Stromal cell of bone marrow (primary cell): ENCODE results near the gene FSTL5.
"Not testable (repeated sequence)": the region's sequence is repeated elsewhere in the genome, so short reads cannot be mapped to it uniquely, and the experiment has no call there.

Experiments
- DNase-seq: peaks from one replicate; pipeline ENCODE4 v3.0.0-alpha.2; 2012; ENCODE audit warnings: low read depth

FSTL5 gene

GRCh38 chr4:161841759-161842158 is 322.0 kb downstream of the FSTL5 start:
- no peak for DNase-seq

DNA sequence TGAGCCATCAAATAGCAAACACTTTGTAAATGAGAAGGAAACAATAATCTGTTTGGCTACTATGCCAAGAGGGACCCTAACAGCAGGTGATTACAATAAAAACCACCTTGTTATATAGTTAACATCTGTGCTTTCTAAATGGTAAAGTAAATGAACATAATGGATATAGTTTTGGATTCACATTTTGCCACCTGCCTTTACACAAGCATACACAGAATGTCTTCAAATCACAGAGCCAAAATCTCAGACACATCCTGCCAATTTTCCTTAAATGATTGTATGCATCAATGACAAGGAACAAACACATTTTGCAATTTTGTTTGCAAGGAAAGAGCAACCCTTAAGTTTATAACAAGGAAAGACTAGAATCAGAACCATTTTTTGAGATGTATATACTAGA is 334.2 kb downstream of the FSTL5 start:
- DNase-seq = no peak

DNA sequence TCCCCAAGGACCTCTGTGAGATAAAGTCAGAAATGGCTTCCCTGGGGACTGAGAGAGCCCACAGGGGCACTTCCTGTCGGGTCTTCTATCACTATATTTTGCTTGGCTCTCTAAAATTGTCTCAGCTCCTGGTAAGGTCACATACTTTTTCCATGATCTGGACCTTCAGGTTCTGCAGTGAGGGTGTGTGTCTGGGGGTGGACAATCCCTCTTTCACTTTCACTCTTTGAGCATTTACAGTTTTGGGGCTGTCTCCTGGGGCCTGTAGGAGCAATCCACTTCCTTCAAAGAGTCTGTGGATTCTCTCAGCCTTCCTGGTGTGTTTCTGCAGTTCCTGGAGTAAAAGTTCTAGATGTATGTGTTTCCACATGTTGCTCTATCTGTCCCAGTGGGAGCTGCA is 335.7 kb downstream of the FSTL5 start:
- DNase-seq = no peak

- DNase-seq = no peak
Measured at GRCh38 chr4:161827013-161827412, 336.8 kb downstream of the FSTL5 start.

GRCh38 chr4:161823450-161823849 is 340.4 kb downstream of the FSTL5 start:
- DNase-seq = no peak

DNA sequence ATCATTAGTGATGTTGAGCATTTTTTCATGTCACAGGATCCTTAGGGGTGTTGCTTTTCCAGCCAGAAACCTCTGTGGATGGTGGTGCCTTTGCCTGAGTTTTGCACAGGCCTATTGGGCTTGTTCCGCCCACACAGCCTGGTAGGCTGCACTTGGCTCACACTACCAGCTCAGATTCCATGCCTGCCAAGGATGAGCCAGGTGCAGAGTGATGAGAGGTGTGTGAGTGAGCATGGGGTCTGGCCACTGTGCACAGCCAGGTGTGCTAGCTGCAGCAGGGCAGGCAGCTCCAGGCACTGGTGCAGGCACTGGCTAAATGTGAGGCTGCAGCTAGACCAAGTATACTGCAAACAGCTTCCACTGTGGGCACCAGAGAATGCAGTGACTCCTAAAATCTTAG is 341.6 kb downstream of the FSTL5 start:
- DNase-seq = no peak

GRCh38 chr4:161817914-161818313 is 345.9 kb downstream of the FSTL5 start:
- DNase-seq = no peak

DNA sequence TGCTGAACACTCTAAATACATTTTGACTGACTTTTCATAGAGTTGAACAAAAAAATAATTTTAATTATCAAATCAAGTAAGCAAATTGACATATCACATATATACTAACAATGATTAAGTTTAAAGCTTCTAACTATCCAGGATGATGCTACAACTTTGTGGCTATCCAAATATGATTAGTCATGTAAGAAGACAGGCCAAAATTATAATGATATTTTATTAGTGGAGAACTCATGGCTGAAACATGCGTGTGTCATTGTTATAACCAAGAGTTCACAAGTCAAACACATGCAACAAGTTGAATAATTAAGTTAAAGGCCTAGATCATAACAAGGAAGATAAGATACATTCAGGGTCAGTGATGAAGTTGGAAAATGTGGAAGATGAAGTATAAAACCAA is 346.8 kb downstream of the FSTL5 start:
- DNase-seq = no peak

DNA sequence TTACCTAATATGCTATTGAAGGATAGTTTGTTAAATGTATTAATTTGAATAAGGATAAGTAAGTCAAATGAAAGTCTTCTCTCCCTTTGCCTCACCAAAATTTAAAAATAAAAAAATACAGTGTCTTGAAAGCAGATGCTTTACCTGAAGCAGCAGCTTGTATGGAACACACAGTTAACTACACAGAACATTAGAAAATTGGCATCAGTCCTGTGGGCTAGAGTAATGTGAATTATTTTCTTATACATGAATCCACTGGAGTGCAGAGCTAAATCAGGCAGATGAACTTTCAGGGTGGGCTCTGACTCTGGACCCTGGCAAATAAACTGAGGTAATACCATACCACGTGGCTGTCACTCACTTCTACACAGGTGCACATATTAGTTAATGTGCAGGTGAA is 348.0 kb downstream of the FSTL5 start:
- DNase-seq = no peak

- DNase-seq = no peak
Measured at GRCh38 chr4:161813889-161814288, 349.9 kb downstream of the FSTL5 start.

- DNase-seq = no peak
Measured at GRCh38 chr4:161813389-161813788, 350.4 kb downstream of the FSTL5 start.

DNA sequence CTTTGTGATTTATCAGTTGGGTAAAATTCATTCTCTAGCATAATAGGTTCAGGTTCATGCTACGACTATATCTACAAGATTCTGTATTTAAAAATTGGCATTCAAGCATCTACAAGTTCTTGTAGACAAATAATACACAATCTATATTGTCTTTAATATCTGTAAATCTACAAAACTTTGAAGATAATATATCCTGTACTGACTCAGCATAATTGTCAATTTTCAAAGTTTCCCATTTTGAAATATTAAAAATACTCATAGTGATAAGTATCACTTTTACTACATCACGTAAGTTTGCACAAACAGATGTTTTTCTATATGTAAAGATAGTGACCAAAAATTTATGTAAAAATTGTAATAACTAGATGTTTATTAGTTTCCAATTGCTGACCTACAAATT is 360.6 kb downstream of the FSTL5 start:
- DNase-seq = no peak

DNA sequence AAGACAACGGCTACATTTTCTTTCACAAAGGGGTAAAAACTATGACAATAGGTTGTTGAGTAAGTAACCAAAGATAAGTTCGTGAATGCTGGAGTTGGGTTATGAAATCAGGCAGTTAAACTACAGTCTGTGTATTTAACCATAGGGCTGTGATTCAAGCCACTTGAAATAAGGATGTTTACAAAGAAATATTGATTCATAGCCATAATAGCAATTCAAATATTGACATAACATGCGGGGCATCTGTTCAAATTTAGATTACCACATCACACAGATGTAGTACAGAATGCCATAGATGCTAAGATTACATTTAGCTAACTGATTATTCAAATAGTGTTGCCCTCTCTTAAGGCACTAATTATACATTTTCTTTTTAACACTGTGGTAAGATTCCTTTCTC is 364.1 kb downstream of the FSTL5 start:
- DNase-seq = no peak

DNA sequence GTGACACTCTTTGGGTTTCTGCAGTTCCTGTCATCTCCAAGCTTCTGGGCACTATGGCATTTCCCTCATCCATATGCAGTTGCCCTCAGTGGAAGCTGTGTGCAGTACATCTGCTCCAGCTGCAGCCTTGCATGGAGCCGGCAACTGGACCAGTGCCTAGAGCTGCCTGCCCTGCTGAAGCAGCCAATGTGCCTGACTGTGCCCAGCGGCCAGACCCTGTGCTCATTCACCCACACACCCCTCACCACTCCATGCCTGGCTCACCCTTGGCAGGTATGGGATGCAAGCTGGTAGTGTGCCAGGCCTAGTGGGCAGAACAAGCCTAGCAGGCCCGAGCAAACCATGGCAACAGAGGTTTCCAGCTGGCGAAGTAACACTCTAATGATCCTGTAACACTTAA is 370.8 kb downstream of the FSTL5 start:
- DNase-seq = no peak

GRCh38 chr4:161791796-161792556 is 371.8 kb downstream of the FSTL5 start:
- no peak for DNase-seq

- DNase-seq = no peak
Measured at GRCh38 chr4:161767116-161767515, 396.7 kb downstream of the FSTL5 start.

GRCh38 chr4:161762796-161763195 is 401.0 kb downstream of the FSTL5 start:
- no peak for DNase-seq

- DNase-seq = no peak
Measured at GRCh38 chr4:161760008-161760407, 403.8 kb downstream of the FSTL5 start.

- DNase-seq = not testable (repeated sequence)
Measured at GRCh38 chr4:161758412-161758811, 405.4 kb downstream of the FSTL5 start.

DNA sequence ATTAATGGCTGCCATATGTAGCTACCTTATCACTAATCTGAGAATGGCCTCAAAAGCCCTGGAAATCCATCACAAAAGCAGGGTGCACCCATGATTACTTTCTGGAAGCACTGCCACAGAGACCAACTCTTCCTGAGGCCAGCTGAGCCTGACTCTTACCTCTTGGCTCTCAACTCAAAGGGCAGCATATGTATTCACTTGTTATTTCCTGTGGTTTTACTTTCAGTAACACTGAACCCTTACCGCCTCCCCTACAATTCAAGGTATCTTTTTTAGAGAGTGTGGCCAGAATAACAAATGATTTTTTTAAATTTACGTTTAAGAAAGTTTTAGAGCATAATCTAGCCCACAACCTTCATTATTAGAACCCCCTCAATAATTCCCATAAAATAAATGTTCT is 434.9 kb downstream of the FSTL5 start:
- DNase-seq = no peak

- DNase-seq = no peak
Measured at GRCh38 chr4:161721947-161722346, 441.9 kb downstream of the FSTL5 start.

DNA sequence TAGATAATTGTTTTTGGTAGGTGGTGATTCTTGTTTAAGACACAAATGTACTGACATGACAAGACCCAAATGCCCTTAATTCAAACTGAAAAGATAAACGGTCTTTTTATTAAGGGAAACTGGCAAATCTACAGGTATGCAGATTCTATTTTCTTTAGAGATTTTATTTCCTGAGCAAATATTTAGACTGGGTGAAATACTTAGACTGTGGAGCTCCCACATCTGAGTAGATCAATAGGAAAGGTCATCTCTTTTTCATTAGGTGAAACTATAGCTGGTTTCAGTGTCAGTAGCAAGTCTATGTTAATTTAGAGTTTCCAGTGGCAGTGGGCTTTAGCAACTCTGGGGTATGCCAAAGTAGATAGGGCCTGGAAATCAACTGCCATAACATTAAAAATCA is 446.7 kb downstream of the FSTL5 start:
- no peak for DNase-seq

DNA sequence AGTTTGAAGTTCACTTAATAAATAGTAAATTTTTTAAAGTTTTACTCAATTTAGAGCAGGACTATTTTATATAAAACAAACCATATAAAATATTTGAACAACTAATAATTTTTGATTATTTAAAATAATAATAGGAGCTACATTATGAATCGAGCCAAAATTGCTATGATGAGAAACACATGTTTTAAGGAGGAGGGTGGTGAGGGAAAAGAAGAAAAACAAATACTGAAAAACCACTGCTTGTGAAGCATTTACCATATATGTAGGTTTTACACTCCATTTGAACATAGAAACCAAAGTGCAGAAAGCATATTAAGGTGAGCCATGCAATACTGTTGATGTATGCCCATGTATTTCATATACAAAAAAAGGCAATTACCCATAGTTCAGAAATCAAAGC is 448.9 kb downstream of the FSTL5 start:
- no peak for DNase-seq

DNA sequence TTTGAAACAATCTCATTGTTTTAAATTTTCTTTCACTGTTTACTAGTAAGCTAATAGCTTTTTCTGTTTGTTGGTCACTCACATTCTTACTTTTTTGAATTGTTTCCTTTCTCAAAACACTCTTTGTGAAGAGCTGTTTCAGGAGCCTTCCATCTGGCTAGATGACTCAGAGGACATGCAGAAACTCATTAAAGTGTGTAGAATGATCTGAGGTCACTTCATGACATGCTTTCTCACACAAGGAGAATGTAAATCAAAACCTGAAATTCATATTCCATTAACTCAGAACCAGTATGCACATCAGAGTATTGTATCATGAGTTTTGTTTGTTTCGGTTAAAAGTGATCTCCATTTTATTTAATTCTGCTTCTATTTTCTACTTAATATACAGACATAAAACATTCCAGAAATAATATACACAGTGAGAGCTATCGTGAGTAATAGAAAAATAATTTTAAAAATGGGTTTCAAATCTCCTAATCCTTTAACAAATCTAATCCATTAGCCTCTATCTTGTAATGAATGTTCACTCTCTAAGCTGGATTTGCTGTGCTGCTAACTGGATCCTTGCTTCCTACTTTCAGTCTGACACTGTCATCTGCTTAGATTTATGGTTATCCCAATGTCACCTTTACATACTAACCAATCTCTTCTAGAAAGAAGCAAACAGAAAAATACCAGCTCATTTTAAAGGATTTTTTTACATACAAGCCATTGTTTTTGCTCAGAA is 449.6 kb downstream of the FSTL5 start:
- DNase-seq = no peak
